ENCODE data around the gene MKNK1. TPM values are rescaled to one million over a fixed set of nuclear protein-coding genes. Genes with fewer than 3 reads are reported as not detected.

MKNK1 gene
- total and polyA plus RNA-seq, 2 experiments from 2014 or later, result 15.5 to 16.1 TPM

DNA sequence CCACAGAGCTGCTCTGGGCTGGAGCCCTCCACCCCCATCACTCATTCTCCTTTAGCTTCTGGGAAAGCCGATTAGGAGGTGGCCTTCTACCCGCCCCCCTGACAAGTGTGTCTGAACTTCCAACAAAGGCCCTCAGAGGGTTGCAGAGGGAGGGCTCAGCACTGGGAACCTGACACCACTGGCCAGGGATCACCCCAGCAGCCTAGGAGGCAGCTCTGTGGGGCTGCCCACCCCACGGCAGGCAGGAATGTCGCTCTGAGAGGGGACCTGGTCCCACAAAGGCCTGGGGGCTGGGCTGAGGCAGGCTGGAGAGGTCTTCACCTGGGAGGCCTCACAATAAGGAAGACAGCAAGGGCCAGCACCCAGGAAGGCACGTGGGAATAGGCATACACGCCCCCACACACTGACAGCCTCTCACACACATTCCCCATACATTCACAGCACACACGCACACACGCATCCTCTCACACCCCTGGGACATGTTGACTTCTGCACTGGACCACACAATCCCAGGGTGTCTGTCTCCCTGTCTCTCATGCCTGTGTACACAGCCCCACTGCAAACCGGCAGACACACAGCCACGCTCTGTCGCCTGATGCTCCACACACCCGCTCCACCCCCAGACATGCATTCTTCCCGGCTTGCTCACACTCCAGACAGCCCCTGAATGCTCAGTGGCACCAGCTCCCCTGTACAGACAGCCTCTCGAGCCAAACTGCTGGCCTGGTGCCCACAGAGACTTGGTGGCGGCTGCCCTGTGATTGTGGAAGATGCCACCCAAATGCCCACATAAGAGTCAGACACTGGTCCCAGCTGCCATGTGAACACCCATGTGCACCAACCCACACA lies 83.8 kb downstream of the MKNK1 start:
- Histone ChIP-seq H3K27me3 (replicated peaks; ENCODE audit: insufficient read depth) (no peaks in the 10 kb centered on the region), H3K4me1 (ENCODE audit: insufficient read depth) (peaks cover 34% of the 10 kb centered on the region), H3K9me2 (ENCODE audit: insufficient read depth) (no peaks in the 10 kb centered on the region), H3K9me3 (ENCODE audit: low read depth) (no peaks in the 10 kb centered on the region), H3K36me3 (ENCODE audit: low read depth) (no peaks in the 10 kb centered on the region), H3F3A (ENCODE audit: insufficient read depth) (peaks cover 24% of the 10 kb centered on the region; the same call in 1 of the 2 replicates), H2AFZ (no peak overlapping the region), H3K27ac (peak overlapping the region; percentile 45), H3K79me2 (ENCODE audit: insufficient read depth) (no peaks in the 10 kb centered on the region), H3K4me3 (no peak overlapping the region), H3K4me2 (ENCODE audit: unreplicated experiment) (peak overlapping the region; percentile 13), H4K20me1 (ENCODE audit: insufficient read depth) (no peaks in the 10 kb centered on the region), H3K9ac (peak overlapping the region; percentile 36; the same call in 1 of the 2 replicates)
- in situ Hi-C loops (cut with MboI), result loop anchor here (10.0 kb wide), 1 partner anchor 45 kb away; no protein-coding TSS in a partner anchor
- TF ChIP-seq EZH2phosphoT487 (IDR thresholded peaks at IDR 0.05; ENCODE audit: insufficient read depth, low read depth) (no peak), EZH2 (IDR thresholded peaks at IDR 0.05; ENCODE audit: insufficient read depth, poor library complexity, severe bottlenecking) (no peak)
- DNase-seq, result peak; percentile 91
- 30 to 34% methylated on average over 14 of the region's 15 CpGs for WGBS, 2 experiments (ENCODE audit: low coverage in 1 of 2, low lambda C conversion rate in 2 of 2, missing lambda C conversion rate in 2 of 2)

DNA sequence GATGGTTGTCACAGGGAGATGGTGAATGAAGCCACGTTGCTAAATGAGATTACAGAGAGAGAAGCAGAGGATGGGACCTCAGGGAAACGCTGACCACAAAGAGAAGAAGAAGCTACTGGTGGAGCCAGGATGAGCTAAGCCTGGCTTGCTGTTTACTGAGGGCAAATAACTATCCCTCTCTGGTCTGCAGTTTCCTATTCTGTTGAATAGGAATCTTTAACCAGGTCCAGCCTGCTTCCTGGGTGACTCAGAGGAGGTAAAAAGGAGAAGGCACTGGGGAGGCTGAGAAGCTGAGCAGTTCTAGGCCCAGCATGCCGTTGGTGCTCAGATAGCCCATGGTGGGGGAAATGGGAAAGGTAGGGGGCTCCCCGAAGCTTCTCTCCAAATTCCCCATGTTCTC lies 84.9 kb downstream of the MKNK1 start:
- Histone ChIP-seq H3K79me2 (ENCODE audit: insufficient read depth) (no peaks in the 10 kb centered on the region), H3K36me3 (ENCODE audit: low read depth) (no peaks in the 10 kb centered on the region), H3K4me1 (ENCODE audit: insufficient read depth) (peaks cover 34% of the 10 kb centered on the region), H3K9me2 (ENCODE audit: insufficient read depth) (no peaks in the 10 kb centered on the region), H3K27me3 (replicated peaks; ENCODE audit: insufficient read depth) (no peaks in the 10 kb centered on the region), H3F3A (ENCODE audit: insufficient read depth) (peaks cover 24% of the 10 kb centered on the region; the same call in 1 of the 2 replicates), H3K4me3 (no peak overlapping the region), H3K27ac (no peak overlapping the region), H3K9me3 (ENCODE audit: low read depth) (no peaks in the 10 kb centered on the region), H3K4me2 (ENCODE audit: unreplicated experiment) (no peak overlapping the region), H2AFZ (no peak overlapping the region), H3K9ac (no peak overlapping the region), H4K20me1 (ENCODE audit: insufficient read depth) (no peaks in the 10 kb centered on the region)
- TF ChIP-seq EZH2 (IDR thresholded peaks at IDR 0.05; ENCODE audit: insufficient read depth, poor library complexity, severe bottlenecking), result no peak
- no peak for TF ChIP-seq EZH2phosphoT487 (IDR thresholded peaks at IDR 0.05; ENCODE audit: insufficient read depth, low read depth)
- in situ Hi-C loops (cut with MboI), result no loop called here
- 67 to 76% methylated on average over 4 of the region's 4 CpGs for WGBS, 2 experiments (ENCODE audit: low coverage in 1 of 2, low lambda C conversion rate in 2 of 2, missing lambda C conversion rate in 2 of 2)
- peak; percentile 51 for DNase-seq

DNA sequence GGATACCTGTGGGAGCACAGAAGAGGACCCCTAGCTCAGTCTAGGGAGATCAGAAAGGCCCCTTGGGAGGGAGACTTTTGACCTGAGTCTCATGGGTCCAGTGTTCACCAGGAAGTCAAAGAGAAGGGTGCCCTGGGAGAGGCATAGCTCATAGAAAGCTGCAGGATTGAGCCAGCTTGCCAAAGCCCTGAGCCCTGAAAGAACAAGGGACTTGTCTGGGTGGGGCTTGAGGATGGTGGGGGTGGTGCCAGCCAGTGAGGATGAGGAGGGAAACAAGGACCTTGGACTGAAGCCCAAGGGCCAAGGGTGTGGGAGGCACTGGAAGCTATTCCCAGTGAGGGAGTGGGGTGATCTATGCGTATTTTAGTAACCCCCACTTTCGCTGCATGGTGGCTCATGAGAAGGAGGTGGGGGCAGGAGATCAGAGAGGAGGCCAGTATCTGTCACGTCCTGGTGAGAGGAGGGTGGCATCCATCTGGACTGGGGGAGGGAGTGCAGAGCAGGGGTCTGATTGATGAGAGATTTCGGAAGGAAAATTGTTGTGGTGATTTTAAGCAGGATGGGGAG lies 86.1 kb downstream of the MKNK1 start:
- Histone ChIP-seq H3K9ac (no peak overlapping the region), H3K9me3 (ENCODE audit: low read depth) (no peaks in the 10 kb centered on the region), H3K9me2 (ENCODE audit: insufficient read depth) (no peaks in the 10 kb centered on the region), H2AFZ (no peak overlapping the region), H3K27ac (no peak overlapping the region), H3K79me2 (ENCODE audit: insufficient read depth) (no peaks in the 10 kb centered on the region), H3K27me3 (replicated peaks; ENCODE audit: insufficient read depth) (no peaks in the 10 kb centered on the region), H3F3A (ENCODE audit: insufficient read depth) (peaks cover 23% of the 10 kb centered on the region; the same call in 1 of the 2 replicates), H4K20me1 (ENCODE audit: insufficient read depth) (no peaks in the 10 kb centered on the region), H3K4me3 (no peak overlapping the region), H3K4me1 (ENCODE audit: insufficient read depth) (peaks cover 33% of the 10 kb centered on the region), H3K36me3 (ENCODE audit: low read depth) (no peaks in the 10 kb centered on the region), H3K4me2 (ENCODE audit: unreplicated experiment) (no peak overlapping the region)
- no peak for DNase-seq
- 69 to 84% methylated on average over 4 of the region's 4 CpGs for WGBS, 2 experiments (ENCODE audit: low coverage in 1 of 2, low lambda C conversion rate in 2 of 2, missing lambda C conversion rate in 2 of 2)
- TF ChIP-seq EZH2phosphoT487 (IDR thresholded peaks at IDR 0.05; ENCODE audit: insufficient read depth, low read depth) (no peak), EZH2 (IDR thresholded peaks at IDR 0.05; ENCODE audit: insufficient read depth, poor library complexity, severe bottlenecking) (no peak)
- in situ Hi-C loops (cut with MboI), result no loop called here

DNA sequence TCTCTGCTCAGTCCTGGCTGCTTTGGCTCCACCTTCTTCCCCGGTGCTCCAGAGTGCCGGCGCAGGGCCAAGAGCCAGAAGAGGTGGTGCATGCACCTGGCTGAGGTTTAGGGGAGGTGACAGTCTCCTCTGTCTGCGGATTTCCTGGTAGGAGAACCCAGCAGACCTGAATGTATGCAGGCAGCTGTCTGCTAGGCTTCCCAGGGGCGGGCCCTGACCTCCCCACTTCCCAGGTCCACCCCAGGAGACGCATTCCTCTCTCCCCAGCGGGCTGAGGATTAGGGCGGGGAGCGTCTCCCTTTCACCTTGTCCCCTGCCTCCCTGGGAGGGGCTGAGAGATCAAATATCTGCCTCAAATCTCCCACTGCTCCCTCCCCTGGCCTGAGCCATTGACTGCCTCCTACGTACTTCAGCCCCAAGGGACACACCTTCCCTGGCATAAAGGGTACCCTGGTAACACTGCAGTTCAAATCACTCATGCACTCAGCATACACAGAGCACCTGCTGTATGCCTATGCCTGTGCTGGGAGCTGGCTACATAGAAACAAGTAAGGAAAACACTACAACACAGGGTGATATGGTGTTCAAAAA lies 87.0 kb downstream of the MKNK1 start:
- TF ChIP-seq EZH2 (IDR thresholded peaks at IDR 0.05; ENCODE audit: insufficient read depth, poor library complexity, severe bottlenecking), result no peak
- TF ChIP-seq EZH2phosphoT487 (IDR thresholded peaks at IDR 0.05; ENCODE audit: insufficient read depth, low read depth), result no peak
- no peaks in the 10 kb centered on the region for H3K79me2 ChIP-seq (ENCODE audit: insufficient read depth)
- H3F3A ChIP-seq (ENCODE audit: insufficient read depth), result peaks cover 15% of the 10 kb centered on the region; the same call in 1 of the 2 replicates
- H3K9me2 ChIP-seq (ENCODE audit: insufficient read depth), result no peaks in the 10 kb centered on the region
- H3K4me1 ChIP-seq (ENCODE audit: insufficient read depth), result peaks cover 24% of the 10 kb centered on the region
- H3K27ac ChIP-seq, result no peak overlapping the region
- H3K4me2 ChIP-seq (ENCODE audit: unreplicated experiment), result no peak overlapping the region
- no peak for DNase-seq
- no peak overlapping the region for H3K4me3 ChIP-seq
- no peak overlapping the region for H2AFZ ChIP-seq
- 38 to 40% methylated on average over 10 of the region's 10 CpGs for WGBS, 2 experiments (ENCODE audit: low coverage in 1 of 2, low lambda C conversion rate in 2 of 2, missing lambda C conversion rate in 2 of 2)
- H4K20me1 ChIP-seq (ENCODE audit: insufficient read depth), result no peaks in the 10 kb centered on the region
- no peaks in the 10 kb centered on the region for H3K36me3 ChIP-seq (ENCODE audit: low read depth)
- no peaks in the 10 kb centered on the region for H3K9me3 ChIP-seq (ENCODE audit: low read depth)
- in situ Hi-C loops (cut with MboI), result no loop called here
- H3K27me3 ChIP-seq (replicated peaks; ENCODE audit: insufficient read depth), result no peaks in the 10 kb centered on the region
- no peak overlapping the region for H3K9ac ChIP-seq
